Measurements from ENCODE around the gene ELOA. TPM values are rescaled to one million over a fixed set of nuclear protein-coding genes. Genes with fewer than 3 reads are reported as not detected.

ELOA gene
- total and polyA plus RNA-seq, 2 experiments from 2014 or later: 49.1 to 57.7 TPM

DNA sequence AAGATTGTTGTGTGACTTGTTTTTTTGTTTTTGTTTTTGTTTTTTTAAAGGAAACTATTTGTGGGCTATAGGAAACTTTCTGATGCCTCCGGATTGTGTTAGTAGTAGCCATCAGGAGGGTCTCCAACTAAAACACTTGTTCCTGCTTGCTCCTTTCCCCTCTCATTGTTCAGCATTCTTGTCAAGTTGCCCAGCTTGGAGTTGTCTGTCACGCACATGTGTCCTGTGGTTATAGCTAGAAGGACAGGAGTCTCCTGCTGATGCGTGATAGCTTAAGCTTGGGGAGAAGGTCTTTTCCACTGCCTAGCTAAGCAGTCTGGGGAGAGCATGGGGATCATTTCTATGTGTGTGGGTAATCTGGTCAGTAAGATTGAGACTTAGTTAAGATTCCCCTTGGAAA, 44.4 kb downstream of the ELOA start:
- peaks cover 2% of the 10 kb centered on the region for H4K20me1 ChIP-seq (replicated peaks; ENCODE audit: insufficient read depth)
- no peaks in the 10 kb centered on the region for H3K9me2 ChIP-seq (ENCODE audit: insufficient read depth)
- no peak overlapping the region for H3K27ac Mint-ChIP-seq
- H3K79me2 ChIP-seq (replicated peaks; ENCODE audit: insufficient read depth): peaks cover 25% of the 10 kb centered on the region
- no peak overlapping the region for H3K4me3 ChIP-seq
- H3K27me3 ChIP-seq (ENCODE audit: insufficient read depth): no peaks in the 10 kb centered on the region
- H3K4me2 ChIP-seq: no peak overlapping the region
- TF ChIP-seq NANOG (IDR thresholded peaks at IDR 0.05; ENCODE audit: borderline replicate concordance) (no peak), POLR2AphosphoS5 (IDR thresholded peaks at IDR 0.05; ENCODE audit: low read depth) (no peak), STAT1 (IDR thresholded peaks at IDR 0.05; ENCODE audit: unreplicated experiment) (no peak), CREB1 (CRISPR knock-in tag; IDR thresholded peaks at IDR 0.05; ENCODE audit: low read depth) (no peak), ZNF114 (CRISPR knock-in tag; IDR thresholded peaks at IDR 0.05) (no peak), ZNF331 (CRISPR knock-in tag; IDR thresholded peaks at IDR 0.05; ENCODE audit: low read depth) (no peak), JUNB (IDR thresholded peaks at IDR 0.05; ENCODE audit: unreplicated experiment) (no peak), EZH2phosphoT487 (IDR thresholded peaks at IDR 0.05; ENCODE audit: unreplicated experiment) (no peak), EZH2 (IDR thresholded peaks at IDR 0.05; ENCODE audit: low read depth, unreplicated experiment) (no peak)
- TF ChIP-seq, protein P1, sequence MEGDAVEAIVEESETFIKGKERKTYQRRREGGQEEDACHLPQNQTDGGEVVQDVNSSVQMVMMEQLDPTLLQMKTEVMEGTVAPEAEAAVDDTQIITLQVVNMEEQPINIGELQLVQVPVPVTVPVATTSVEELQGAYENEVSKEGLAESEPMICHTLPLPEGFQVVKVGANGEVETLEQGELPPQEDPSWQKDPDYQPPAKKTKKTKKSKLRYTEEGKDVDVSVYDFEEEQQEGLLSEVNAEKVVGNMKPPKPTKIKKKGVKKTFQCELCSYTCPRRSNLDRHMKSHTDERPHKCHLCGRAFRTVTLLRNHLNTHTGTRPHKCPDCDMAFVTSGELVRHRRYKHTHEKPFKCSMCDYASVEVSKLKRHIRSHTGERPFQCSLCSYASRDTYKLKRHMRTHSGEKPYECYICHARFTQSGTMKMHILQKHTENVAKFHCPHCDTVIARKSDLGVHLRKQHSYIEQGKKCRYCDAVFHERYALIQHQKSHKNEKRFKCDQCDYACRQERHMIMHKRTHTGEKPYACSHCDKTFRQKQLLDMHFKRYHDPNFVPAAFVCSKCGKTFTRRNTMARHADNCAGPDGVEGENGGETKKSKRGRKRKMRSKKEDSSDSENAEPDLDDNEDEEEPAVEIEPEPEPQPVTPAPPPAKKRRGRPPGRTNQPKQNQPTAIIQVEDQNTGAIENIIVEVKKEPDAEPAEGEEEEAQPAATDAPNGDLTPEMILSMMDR (conservative IDR thresholded peaks at IDR 0.05; ENCODE audit: low read depth in 2 of 2): no peak
- TF ChIP-seq, protein P2, sequence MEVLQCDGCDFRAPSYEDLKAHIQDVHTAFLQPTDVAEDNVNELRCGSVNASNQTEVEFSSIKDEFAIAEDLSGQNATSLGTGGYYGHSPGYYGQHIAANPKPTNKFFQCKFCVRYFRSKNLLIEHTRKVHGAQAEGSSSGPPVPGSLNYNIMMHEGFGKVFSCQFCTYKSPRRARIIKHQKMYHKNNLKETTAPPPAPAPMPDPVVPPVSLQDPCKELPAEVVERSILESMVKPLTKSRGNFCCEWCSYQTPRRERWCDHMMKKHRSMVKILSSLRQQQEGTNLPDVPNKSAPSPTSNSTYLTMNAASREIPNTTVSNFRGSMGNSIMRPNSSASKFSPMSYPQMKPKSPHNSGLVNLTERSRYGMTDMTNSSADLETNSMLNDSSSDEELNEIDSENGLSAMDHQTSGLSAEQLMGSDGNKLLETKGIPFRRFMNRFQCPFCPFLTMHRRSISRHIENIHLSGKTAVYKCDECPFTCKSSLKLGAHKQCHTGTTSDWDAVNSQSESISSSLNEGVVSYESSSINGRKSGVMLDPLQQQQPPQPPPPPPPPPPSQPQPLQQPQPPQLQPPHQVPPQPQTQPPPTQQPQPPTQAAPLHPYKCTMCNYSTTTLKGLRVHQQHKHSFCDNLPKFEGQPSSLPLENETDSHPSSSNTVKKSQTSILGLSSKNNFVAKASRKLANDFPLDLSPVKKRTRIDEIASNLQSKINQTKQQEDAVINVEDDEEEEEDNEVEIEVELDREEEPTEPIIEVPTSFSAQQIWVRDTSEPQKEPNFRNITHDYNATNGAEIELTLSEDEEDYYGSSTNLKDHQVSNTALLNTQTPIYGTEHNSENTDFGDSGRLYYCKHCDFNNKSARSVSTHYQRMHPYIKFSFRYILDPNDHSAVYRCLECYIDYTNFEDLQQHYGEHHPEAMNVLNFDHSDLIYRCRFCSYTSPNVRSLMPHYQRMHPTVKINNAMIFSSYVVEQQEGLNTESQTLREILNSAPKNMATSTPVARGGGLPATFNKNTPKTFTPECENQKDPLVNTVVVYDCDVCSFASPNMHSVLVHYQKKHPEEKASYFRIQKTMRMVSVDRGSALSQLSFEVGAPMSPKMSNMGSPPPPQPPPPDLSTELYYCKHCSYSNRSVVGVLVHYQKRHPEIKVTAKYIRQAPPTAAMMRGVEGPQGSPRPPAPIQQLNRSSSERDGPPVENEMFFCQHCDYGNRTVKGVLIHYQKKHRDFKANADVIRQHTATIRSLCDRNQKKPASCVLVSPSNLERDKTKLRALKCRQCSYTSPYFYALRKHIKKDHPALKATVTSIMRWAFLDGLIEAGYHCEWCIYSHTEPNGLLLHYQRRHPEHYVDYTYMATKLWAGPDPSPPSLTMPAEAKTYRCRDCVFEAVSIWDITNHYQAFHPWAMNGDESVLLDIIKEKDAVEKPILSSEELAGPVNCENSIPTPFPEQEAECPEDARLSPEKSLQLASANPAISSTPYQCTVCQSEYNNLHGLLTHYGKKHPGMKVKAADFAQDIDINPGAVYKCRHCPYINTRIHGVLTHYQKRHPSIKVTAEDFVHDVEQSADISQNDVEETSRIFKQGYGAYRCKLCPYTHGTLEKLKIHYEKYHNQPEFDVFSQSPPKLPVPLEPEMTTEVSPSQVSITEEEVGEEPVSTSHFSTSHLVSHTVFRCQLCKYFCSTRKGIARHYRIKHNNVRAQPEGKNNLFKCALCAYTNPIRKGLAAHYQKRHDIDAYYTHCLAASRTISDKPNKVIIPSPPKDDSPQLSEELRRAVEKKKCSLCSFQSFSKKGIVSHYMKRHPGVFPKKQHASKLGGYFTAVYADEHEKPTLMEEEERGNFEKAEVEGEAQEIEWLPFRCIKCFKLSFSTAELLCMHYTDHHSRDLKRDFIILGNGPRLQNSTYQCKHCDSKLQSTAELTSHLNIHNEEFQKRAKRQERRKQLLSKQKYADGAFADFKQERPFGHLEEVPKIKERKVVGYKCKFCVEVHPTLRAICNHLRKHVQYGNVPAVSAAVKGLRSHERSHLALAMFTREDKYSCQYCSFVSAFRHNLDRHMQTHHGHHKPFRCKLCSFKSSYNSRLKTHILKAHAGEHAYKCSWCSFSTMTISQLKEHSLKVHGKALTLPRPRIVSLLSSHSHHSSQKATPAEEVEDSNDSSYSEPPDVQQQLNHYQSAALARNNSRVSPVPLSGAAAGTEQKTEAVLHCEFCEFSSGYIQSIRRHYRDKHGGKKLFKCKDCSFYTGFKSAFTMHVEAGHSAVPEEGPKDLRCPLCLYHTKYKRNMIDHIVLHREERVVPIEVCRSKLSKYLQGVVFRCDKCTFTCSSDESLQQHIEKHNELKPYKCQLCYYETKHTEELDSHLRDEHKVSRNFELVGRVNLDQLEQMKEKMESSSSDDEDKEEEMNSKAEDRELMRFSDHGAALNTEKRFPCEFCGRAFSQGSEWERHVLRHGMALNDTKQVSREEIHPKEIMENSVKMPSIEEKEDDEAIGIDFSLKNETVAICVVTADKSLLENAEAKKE (CRISPR knock-in tag; IDR thresholded peaks at IDR 0.05): no peak
- TF ChIP-seq, protein P3, sequence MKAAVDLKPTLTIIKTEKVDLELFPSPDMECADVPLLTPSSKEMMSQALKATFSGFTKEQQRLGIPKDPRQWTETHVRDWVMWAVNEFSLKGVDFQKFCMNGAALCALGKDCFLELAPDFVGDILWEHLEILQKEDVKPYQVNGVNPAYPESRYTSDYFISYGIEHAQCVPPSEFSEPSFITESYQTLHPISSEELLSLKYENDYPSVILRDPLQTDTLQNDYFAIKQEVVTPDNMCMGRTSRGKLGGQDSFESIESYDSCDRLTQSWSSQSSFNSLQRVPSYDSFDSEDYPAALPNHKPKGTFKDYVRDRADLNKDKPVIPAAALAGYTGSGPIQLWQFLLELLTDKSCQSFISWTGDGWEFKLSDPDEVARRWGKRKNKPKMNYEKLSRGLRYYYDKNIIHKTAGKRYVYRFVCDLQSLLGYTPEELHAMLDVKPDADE (IDR thresholded peaks at IDR 0.05): no peak
- TF ChIP-seq, protein P4, sequence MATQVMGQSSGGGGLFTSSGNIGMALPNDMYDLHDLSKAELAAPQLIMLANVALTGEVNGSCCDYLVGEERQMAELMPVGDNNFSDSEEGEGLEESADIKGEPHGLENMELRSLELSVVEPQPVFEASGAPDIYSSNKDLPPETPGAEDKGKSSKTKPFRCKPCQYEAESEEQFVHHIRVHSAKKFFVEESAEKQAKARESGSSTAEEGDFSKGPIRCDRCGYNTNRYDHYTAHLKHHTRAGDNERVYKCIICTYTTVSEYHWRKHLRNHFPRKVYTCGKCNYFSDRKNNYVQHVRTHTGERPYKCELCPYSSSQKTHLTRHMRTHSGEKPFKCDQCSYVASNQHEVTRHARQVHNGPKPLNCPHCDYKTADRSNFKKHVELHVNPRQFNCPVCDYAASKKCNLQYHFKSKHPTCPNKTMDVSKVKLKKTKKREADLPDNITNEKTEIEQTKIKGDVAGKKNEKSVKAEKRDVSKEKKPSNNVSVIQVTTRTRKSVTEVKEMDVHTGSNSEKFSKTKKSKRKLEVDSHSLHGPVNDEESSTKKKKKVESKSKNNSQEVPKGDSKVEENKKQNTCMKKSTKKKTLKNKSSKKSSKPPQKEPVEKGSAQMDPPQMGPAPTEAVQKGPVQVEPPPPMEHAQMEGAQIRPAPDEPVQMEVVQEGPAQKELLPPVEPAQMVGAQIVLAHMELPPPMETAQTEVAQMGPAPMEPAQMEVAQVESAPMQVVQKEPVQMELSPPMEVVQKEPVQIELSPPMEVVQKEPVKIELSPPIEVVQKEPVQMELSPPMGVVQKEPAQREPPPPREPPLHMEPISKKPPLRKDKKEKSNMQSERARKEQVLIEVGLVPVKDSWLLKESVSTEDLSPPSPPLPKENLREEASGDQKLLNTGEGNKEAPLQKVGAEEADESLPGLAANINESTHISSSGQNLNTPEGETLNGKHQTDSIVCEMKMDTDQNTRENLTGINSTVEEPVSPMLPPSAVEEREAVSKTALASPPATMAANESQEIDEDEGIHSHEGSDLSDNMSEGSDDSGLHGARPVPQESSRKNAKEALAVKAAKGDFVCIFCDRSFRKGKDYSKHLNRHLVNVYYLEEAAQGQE (IDR thresholded peaks at IDR 0.05; ENCODE audit: unreplicated experiment): no peak
- peaks cover 9% of the 10 kb centered on the region; the same call in 2 of the 3 replicates for H3K4me1 Mint-ChIP-seq
- ATAC-seq (no peak), DNase-seq (ENCODE audit: low spot score) (no peak)
- peaks cover 47% of the 10 kb centered on the region for H3K36me3 Mint-ChIP-seq (ENCODE audit: low read depth)
- no peak overlapping the region for H2AFZ ChIP-seq
- 0 out of 2 replicates have a peak, but pooled peaks cover 16% of the 10 kb centered on the region for H3F3A ChIP-seq (replicated peaks; ENCODE audit: low read depth)
- no peak overlapping the region for H3K4me3 Mint-ChIP-seq
- H3K36me3 ChIP-seq (ENCODE audit: insufficient read depth): peaks cover 18% of the 10 kb centered on the region
- no peak overlapping the region for H3K27ac ChIP-seq (ENCODE audit: low read depth)
- peaks cover 13% of the 10 kb centered on the region for H3K27me3 Mint-ChIP-seq (ENCODE audit: insufficient read depth, low read depth, poor library complexity)
- no peaks in the 10 kb centered on the region for H3K9me3 Mint-ChIP-seq
- H3K4me1 ChIP-seq (ENCODE audit: insufficient read depth): peaks cover 7% of the 10 kb centered on the region; the same call in 1 of the 2 replicates
